Measurements from ENCODE around the gene TRNT1.

TRNT1 gene

DNA sequence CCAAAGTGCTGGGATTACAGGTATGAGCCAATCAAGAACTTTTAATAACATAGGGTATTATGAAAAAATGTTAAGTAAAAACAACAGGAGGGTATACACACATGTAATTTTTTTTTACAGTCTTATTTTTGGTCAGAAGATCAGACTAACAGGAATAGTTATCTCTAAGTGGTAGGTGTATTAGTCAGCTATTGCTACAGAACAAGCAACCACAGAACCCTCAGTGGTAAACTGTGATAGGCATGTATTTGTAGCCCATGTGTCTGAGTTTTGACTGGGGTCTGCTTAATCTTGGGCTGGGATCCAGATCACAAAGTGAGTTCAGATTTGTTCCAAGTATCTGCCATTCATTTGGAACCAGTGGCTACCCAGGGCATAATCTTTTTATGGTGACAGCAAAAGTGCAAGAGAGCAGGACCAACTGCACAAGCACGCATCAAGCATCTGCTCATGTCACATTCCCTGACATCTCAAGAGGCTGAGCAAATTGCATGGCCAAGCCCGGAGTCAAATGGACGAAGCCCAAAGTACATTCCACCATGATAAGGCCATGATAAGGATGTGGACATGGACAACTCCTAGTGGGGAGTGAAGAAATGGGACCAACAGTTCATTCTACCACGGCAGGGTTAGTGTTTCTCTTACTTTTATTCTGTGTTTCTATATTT, 13.6 kb upstream of the TRNT1 start:
- DNase-seq: no peak

- DNase-seq: no peak
These were observed 9.1 kb upstream of the TRNT1 start for GRCh38 chr3:3117651-3118050.

- DNase-seq: no peak
These were observed 7.3 kb upstream of the TRNT1 start for GRCh38 chr3:3119393-3119851.

DNA sequence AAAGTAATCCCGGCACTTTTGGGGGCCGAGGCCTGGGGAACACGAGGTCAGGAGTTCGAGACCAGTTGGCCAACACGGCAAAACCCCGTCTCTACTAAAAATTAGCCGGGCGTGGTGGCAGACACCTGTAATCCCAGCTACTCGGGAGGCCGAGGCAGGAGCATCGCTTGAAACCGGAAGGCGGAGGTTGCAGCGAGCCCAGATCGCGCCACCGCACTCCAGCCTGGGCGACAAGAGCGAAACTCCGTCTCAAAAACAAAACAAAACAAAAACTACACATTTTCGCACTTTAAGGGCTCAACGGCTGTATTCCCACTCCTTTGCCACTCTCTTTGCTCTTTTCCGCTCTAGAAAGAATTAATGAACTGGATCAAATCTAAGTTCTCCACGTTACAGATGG, 763 bp upstream of the TRNT1 start:
- no peak for DNase-seq

DNA sequence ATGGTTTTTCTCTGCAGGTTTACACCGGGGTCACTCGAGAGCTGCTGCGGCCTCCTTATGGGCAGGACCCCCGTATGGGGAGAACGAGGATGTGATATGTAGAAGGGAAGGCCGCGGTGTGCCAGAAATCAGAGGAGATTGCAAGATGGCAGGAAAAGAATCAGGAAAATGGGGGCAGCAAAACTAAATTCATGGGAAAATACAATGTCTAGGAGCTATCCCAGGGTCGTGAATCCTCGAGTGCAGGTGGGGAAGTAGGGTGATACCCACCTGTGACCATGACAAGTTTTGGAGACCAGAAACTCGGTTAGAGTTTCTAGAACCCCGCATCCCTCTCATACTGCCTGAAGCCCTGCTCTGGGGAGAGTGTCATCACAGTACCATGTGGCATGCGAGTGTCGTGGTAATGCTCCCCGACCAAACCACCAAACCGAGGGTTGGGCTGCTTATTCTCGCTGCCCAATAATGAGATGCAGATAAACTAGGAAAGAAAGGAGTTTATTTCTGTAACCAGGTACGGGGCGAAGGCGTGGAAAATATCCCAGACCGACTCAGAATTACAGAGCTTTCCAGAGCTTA, 781 bp downstream of the TRNT1 start:
- peak; percentile 33 for DNase-seq

GRCh38 chr3:3129579-3129978, 2.8 kb downstream of the TRNT1 start:
- DNase-seq: no peak

DNA sequence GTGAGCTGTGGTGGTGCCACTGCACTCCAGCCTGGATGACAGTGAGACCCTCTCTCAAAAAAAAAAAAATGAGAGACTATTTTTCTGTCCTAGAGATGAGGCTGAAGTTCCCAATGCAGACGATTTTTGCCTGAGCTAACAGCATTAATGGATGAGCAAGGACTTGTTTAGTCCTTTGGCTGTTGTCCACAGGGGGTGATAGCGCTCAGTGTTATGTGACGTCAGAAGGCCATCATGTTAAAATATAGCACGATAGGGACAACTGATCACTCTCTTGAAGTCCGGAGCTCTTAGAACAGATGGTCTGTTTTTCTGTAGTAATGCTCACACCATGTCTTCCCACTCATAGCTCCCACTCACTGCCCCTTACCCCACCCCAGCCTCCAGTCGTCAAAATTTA, 6.8 kb downstream of the TRNT1 start:
- DNase-seq: no peak

DNA sequence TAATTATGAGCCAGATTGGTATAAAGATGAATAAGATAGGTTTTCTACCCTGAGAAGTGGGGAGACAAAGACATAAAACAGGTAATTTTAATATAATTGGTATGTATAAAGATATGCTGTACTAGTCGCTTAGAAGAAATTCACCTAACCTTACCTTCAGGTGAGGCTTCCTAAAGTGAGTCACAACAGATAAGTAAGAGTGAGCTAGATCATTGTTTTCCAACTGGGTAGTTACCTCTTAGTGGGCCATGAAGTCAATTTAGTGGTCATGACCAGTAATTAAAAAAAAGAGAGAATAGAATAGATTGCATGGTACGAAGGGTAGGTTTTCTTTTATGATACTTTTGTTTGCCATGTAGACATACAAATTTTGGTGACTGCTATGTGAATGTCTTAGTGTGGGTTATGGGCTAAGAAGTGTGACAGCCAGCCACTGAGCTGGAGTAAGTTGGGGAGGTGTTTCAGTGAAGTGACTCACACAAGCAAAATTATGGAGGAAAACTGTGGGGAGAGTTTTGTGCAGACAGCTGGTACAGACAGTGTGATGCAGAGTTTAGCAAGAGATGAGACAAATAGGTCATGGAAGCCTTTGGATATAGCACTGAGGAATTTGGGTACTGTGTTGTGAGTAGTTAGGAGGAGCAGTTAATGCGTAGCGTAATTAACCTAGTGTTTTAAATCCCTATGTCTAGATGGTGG, 8.2 kb downstream of the TRNT1 start:
- no peak for DNase-seq

DNA sequence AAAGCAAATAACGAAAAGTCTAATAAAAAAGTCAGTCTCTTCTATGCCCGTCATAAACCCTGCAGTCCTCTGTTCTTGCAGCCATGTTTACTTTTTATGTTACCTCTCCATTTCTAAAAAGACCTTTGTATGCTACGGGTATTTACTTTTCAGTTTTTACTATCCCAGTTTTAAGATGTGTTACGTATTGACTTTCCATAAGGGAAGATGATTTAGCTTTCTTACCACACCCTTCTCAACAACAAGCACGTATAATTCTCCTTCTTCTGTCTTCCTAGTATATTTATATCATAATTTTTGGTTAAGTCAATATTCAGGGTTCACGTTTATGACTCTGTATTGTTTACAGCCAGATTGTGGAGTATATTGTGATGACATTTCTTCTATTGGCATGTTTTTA, 10.8 kb downstream of the TRNT1 start:
- DNase-seq: no peak

GRCh38 chr3:3141939-3142338, 15.2 kb downstream of the TRNT1 start:
- no peak for DNase-seq

GRCh38 chr3:3145831-3146230, 19.1 kb downstream of the TRNT1 start:
- DNase-seq: no peak

DNA sequence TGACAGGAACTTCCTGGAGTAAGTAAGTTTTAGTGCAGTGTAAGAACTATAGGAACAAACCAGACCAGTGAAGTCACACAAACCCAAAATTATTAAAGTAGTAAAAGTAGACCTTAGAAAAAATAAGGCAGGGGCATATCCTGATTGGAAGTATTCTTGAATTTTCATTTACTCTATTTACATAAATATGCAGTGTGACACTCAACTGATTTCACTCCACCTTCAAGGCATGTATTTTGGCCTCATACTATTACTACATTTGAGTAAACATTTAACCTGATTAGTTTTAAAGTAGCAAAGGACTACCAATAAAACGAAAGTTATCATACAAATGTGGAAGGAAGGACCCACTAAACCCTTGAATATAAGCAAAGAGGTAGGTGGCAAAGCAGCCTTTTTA, 22.8 kb downstream of the TRNT1 start:
- no peak for DNase-seq

GRCh38 chr3:3151513-3151912, 24.8 kb downstream of the TRNT1 start:
- no peak for DNase-seq

GRCh38 chr3:3154879-3155610, 28.3 kb downstream of the TRNT1 start:
- no peak for DNase-seq

- no peak for DNase-seq
These were observed 30.7 kb downstream of the TRNT1 start for GRCh38 chr3:3157484-3157883.

DNA sequence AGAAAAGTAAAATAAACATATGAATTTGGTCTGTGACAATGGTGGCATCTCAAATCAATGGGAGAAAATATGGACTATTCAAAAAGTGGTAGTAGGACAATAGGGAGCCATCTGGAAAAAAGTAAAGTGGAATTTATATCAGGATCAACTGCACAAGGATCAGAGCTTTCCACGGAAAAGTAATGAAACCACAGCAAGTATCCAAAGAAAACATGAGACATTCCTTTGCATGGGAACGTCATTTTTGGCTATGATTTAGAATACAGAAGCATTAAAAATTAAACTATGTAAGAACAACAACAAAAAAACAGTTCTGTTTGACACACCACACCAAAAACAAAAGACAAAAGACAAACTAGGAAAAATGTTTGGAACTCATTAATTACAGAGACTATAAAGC, 34.1 kb downstream of the TRNT1 start:
- no peak for DNase-seq

- DNase-seq: no peak
These were observed 38.5 kb downstream of the TRNT1 start for GRCh38 chr3:3165241-3165640.

GRCh38 chr3:3165650-3166049, 38.9 kb downstream of the TRNT1 start:
- DNase-seq: no peak

DNA sequence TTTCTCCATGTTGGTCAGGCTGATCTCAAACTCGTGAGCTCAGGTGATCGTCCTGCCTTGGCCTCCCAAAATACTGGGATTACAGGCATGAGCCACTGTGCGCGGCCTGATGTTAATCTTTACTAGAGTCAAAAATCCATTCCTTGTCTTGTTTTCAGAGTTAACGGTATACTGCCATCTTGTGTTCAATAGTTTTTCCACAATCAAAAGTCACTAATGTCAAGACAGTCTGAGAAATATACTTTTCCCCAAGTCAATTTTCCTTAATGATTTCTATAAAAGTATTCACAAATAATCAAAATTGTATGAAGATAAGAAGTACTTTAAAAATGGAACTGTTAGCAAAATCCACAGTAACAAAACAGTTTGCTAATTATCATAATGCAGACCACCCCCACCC, 44.3 kb downstream of the TRNT1 start:
- no peak for DNase-seq

DNA sequence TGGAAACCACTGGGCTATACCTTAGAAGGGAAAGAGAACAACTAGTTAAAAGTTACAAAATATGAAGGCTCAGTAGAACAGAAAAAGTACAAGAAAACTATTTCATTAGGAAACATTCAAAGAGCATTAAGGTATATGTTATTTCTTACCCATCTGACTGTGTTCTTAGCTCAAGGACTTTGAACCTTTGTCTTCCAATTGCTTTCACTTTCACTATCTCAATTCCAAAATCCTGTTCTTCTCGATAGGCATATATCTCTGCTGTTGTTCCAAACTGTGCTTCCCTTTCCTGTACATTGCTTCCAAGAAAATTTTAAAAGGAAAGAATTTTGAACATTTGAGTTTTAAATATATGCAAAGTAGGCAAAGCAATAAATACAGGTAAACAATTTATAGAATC, 45.9 kb downstream of the TRNT1 start:
- DNase-seq: no peak

GRCh38 chr3:3177861-3178497, 51.2 kb downstream of the TRNT1 start:
- DNase-seq: no peak

GRCh38 chr3:3178498-3179328, 52.0 kb downstream of the TRNT1 start:
- DNase-seq: no peak
